Endodermal cell (in vitro differentiated cells): ENCODE measurements around the gene EYA2. TPM values are rescaled to one million over a fixed set of nuclear protein-coding genes. Genes with fewer than 3 reads are reported as not detected.

Experiments used
- DNase-seq: peaks from one replicate; pipeline ENCODE4 v3.0.0-alpha.2; 2017
- H3K27ac ChIP-seq: 2 replicates; pipeline ENCODE4 v1.5.1; 2013; ENCODE audit warnings: mild to moderate bottlenecking, low read depth, low read length, moderate library complexity
- H3K27me3 ChIP-seq: 2 replicates; pipeline ENCODE4 v1.6.1; 2013; ENCODE audit warnings: mild to moderate bottlenecking, low read length, moderate library complexity; ENCODE audit not compliant: insufficient read depth, control insufficient read depth, poor library complexity, severe bottlenecking
- H3K36me3 ChIP-seq: 2 replicates; pipeline ENCODE4 v1.7.0; 2013; ENCODE audit warnings: mild to moderate bottlenecking, low read length, moderate library complexity; ENCODE audit not compliant: control insufficient read depth, insufficient read depth
- H3K4me1 ChIP-seq: one replicate; pipeline ENCODE4 v1.7.0; 2013; ENCODE audit warnings: low read length; ENCODE audit not compliant: control insufficient read depth, insufficient read depth
- H3K4me3 ChIP-seq: 2 replicates; pipeline ENCODE4 v1.5.1; 2013; ENCODE audit warnings: mild to moderate bottlenecking, low read length, moderate library complexity
- H3K9ac ChIP-seq: 2 replicates; pipeline ENCODE4 v1.6.1; 2013; ENCODE audit warnings: mild to moderate bottlenecking, low read length, moderate library complexity; ENCODE audit not compliant: poor library complexity, severe bottlenecking; ENCODE audit errors: extremely low read depth
- H3K9me3 ChIP-seq: 2 replicates; pipeline ENCODE4 v1.6.1; 2013; ENCODE audit warnings: mild to moderate bottlenecking, low read length, moderate library complexity; ENCODE audit not compliant: control insufficient read depth
- H3K27ac Mint-ChIP-seq: 2 replicates; pipeline ENCODE4 v1.8.0; 2020; ENCODE audit warnings: mixed read lengths
- H3K27me3 Mint-ChIP-seq: 2 replicates; pipeline ENCODE4 v1.8.0; 2021; ENCODE audit warnings: mild to moderate bottlenecking, mixed read lengths; ENCODE audit not compliant: insufficient read depth
- H3K36me3 Mint-ChIP-seq: 2 replicates; pipeline ENCODE4 v1.8.0; 2020; ENCODE audit warnings: low read depth, mixed read lengths
- H3K4me1 Mint-ChIP-seq: 2 replicates; pipeline ENCODE4 v1.8.0; 2020; ENCODE audit warnings: mixed read lengths
- H3K4me3 Mint-ChIP-seq: 2 replicates; pipeline ENCODE4 v1.8.0; 2020; ENCODE audit warnings: mild to moderate bottlenecking, moderate library complexity, mixed read lengths
- H3K9me3 Mint-ChIP-seq: 2 replicates; pipeline ENCODE4 v1.8.0; 2020; ENCODE audit warnings: mild to moderate bottlenecking, mixed read lengths
- WGBS, 2 experiments: methylation state at CpG; one replicate each; pipeline versions ENCODE4 v1.1.5 to v1.1.7; 2013; ENCODE audit warnings: missing lambda C conversion rate in 2 of 2, mixed read lengths in 1 of 2; ENCODE audit not compliant: insufficient coverage in 1 of 2, insufficient read length in 1 of 2; 5-methylcytosine and 5-hydroxymethylcytosine counted together
- total RNA-seq, 2 donors: library from RNA; stranded (reverse); fragmentation: NEBNext Ultra II Directional in 1 of 2; extraction: Animal tissue kit (Norgen Biotek cat#: 25700) in 1 of 2; gene quantifications; 2 replicates in 1 of 2; 3 replicates in 1 of 2; pipeline ENCODE4 v1.2.1, GENCODE V29; 2021
- TF ChIP-seq, protein P1 (sequence below): fragments of 200-600 bp; sonication (generic); conservative IDR thresholded peaks from 2 replicates; pipeline ENCODE4 v1.5.0; 2021; ENCODE audit warnings: antibody characterized with exemption, mild to moderate bottlenecking

EYA2 gene
- total RNA-seq, 2 donors from 2014 or later: 9.1 to 18.0 TPM

DNA sequence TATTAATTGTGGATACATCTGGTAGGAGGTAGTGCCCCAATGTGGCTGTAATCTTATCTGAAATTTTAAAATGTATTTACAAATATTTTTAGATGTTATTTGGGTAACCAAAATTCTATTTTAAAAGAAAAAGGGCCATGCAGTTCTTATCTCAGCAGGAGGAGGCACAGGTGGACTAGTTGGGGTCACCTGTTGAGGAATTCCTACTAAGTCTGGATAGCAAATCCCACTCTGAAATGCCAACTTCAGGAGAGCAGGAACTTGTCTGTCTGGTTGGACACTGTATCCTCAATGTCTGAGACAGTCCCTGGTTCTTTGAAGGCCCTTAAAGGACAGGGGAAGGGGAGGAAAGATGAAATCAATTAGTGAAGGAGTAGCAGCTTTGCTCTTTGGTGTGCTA is 82.6 kb downstream of the EYA2 start:
- no peak overlapping the region for H3K4me3 ChIP-seq
- no peaks in the 10 kb centered on the region for H3K27me3 Mint-ChIP-seq
- DNase-seq: no peak
- H3K9me3 Mint-ChIP-seq: peaks cover 3% of the 10 kb centered on the region
- H3K27ac Mint-ChIP-seq: no peak overlapping the region
- H3K4me1 Mint-ChIP-seq: peaks cover 21% of the 10 kb centered on the region
- H3K27me3 ChIP-seq: no peaks in the 10 kb centered on the region
- TF ChIP-seq, protein P1, sequence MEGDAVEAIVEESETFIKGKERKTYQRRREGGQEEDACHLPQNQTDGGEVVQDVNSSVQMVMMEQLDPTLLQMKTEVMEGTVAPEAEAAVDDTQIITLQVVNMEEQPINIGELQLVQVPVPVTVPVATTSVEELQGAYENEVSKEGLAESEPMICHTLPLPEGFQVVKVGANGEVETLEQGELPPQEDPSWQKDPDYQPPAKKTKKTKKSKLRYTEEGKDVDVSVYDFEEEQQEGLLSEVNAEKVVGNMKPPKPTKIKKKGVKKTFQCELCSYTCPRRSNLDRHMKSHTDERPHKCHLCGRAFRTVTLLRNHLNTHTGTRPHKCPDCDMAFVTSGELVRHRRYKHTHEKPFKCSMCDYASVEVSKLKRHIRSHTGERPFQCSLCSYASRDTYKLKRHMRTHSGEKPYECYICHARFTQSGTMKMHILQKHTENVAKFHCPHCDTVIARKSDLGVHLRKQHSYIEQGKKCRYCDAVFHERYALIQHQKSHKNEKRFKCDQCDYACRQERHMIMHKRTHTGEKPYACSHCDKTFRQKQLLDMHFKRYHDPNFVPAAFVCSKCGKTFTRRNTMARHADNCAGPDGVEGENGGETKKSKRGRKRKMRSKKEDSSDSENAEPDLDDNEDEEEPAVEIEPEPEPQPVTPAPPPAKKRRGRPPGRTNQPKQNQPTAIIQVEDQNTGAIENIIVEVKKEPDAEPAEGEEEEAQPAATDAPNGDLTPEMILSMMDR: no peak
- H3K9me3 ChIP-seq: peaks cover under 1% of the 10 kb centered on the region
- no peaks in the 10 kb centered on the region for H3K36me3 Mint-ChIP-seq
- H3K4me1 ChIP-seq: peaks cover 16% of the 10 kb centered on the region
- no peak overlapping the region for H3K4me3 Mint-ChIP-seq
- no peak overlapping the region for H3K27ac ChIP-seq
- no peaks in the 10 kb centered on the region for H3K36me3 ChIP-seq
- H3K9ac ChIP-seq: no peak overlapping the region

DNA sequence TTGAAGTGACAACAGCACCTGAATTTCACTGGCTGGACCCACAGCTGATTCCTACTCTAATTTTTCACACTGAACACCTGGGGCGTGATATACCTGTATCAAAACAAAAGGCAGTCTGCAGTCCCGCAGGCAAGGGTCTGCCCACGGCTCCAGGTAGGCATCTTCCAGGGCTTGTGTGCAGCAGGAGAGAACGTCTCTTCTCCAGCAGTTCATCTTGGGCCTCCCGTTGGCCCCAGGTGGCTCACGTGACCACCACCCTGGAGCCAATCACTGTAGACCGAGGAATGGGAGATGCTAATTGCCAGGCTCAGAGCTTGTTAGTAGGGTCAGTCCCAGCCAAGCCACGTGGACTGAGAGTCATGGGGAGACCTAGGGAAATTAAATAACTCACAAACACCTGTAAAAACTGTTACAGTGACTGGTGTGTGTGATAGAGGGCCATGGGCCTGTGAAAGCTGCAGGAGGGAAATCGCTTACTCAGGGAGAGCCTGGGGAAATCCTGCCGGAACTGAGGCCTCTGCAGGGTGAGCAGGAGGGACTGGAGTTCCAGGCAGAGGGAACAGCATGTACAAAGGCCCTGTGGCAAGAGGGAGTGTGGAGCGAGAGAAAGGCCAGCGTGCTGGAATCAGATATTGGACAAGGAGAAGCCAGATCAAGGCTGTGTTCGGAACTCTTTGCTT is 83.4 kb downstream of the EYA2 start:
- peaks cover 16% of the 10 kb centered on the region for H3K4me1 ChIP-seq
- peak overlapping the region; percentile 96 for H3K27ac ChIP-seq
- Mint-ChIP-seq H3K36me3 (peaks cover 3% of the 10 kb centered on the region), H3K27ac (peak overlapping the region; percentile 35), H3K27me3 (no peaks in the 10 kb centered on the region), H3K9me3 (peaks cover 10% of the 10 kb centered on the region), H3K4me1 (peaks cover 21% of the 10 kb centered on the region), H3K4me3 (no peak overlapping the region)
- DNase-seq: no peak
- peaks cover 9% of the 10 kb centered on the region for H3K9me3 ChIP-seq
- no peaks in the 10 kb centered on the region for H3K27me3 ChIP-seq
- 94 to 96% methylated on average over 13 of the region's 13 CpGs for WGBS, 2 experiments
- H3K36me3 ChIP-seq: no peaks in the 10 kb centered on the region
- no peak overlapping the region for H3K9ac ChIP-seq
- TF ChIP-seq, protein P1: no peak
- H3K4me3 ChIP-seq: no peak overlapping the region

DNA sequence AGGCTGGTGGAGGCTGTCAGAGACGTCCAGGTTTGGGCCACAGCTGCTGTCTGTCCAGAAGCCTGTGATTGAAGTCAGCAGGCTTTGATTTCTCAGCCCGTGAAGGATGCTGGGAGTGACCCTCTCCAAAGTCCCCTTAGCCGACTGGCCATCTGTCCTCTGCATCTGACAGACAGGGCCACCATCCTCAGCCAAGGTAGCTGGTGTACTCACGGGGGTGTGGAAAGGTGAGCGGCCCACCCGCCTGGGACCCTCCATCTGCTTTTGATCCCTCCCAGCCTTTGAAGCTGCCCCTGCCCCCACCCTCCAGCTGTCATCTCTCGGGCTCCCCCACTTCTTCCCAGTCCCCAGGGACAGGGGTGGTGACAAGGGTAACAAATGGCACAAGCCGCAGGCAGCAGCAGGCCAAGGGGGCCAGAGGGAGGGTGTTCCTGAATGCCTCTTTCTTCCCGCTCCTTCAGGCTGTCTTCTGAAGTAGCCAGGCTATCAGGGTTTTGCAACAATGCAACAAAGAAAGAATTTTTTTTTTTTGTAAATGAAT is 84.4 kb downstream of the EYA2 start:
- no peaks in the 10 kb centered on the region for H3K27me3 ChIP-seq

More for the DNA sequence above, 84.4 kb downstream of the EYA2 start:
- H3K9ac ChIP-seq: no peak overlapping the region
- H3K9me3 ChIP-seq: peaks cover 17% of the 10 kb centered on the region
- H3K9me3 Mint-ChIP-seq: peaks cover 16% of the 10 kb centered on the region
- H3K27me3 Mint-ChIP-seq: no peaks in the 10 kb centered on the region
- H3K27ac Mint-ChIP-seq: peak overlapping the region; percentile 37
- no peaks in the 10 kb centered on the region for H3K36me3 ChIP-seq
- TF ChIP-seq, protein P1: no peak
- peak overlapping the region; percentile 96 for H3K27ac ChIP-seq
- 76 to 80% methylated on average over 2 to 9 of the region's 9 CpGs for WGBS, 2 experiments
- no peak for DNase-seq
- peaks cover 16% of the 10 kb centered on the region for H3K4me1 ChIP-seq
- no peak overlapping the region for H3K4me3 ChIP-seq
- peaks cover 8% of the 10 kb centered on the region for H3K36me3 Mint-ChIP-seq
- no peak overlapping the region for H3K4me3 Mint-ChIP-seq
- peaks cover 21% of the 10 kb centered on the region for H3K4me1 Mint-ChIP-seq
